ENCODE data around the gene SHC2.

The SHC2 gene

GRCh38 chr19:367963-368629, 92.7 kb downstream of the SHC2 start:
- no peak overlapping the region for H3K4me3 ChIP-seq (replicated peaks; ENCODE audit: low read depth, low read length)
- DNase-seq (ENCODE audit: extremely low read depth, low read depth), result no peak
- TF ChIP-seq CTCF (IDR thresholded peaks at IDR 0.05; ENCODE audit: low read depth, low read length, missing control alignments), result no peak

DNA sequence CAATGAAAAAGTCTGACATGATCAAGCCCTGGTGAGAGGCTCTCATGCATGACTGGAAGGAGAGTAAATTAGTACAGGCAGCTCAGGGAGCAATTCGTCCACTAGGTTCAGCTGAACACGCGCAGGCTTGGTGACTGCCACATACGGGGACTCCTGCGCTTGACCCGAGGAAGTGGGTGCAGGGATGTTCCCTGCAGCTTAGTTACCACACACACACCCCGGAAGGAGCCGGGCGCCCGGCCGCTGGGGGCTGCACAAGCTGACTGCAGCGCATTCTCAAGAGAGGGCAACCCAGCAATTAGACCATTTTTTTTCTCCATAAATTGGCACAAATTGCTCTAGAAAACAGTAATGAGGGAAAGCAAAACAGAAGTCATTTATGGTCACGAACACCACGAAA, 93.3 kb downstream of the SHC2 start:
- DNase-seq (ENCODE audit: extremely low read depth, low read depth), result no peak
- no peak overlapping the region for H3K4me3 ChIP-seq (replicated peaks; ENCODE audit: low read depth, low read length)
- no peak for TF ChIP-seq CTCF (IDR thresholded peaks at IDR 0.05; ENCODE audit: low read depth, low read length, missing control alignments)

DNA sequence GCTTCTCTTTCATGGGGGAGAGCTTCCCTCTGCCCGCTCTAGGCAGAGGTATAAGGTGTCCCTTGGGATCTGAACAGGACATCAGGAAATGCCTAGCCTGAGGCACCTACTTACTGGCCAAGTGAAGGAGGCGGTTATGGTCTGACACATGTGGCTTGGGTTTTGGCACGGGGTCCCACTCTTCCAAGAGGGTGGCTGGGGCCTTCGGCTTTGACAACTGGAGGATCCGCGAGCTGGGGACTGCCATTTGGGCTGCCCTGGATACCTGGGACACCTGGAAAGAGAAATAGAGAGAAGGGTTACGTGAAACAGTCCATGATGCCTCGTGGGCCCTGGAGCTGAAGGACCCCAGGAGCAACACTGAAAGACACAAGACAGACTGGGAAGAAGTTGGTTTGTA, 93.9 kb downstream of the SHC2 start:
- TF ChIP-seq CTCF (IDR thresholded peaks at IDR 0.05; ENCODE audit: low read depth, low read length, missing control alignments), result no peak
- DNase-seq (ENCODE audit: extremely low read depth, low read depth), result no peak
- no peak overlapping the region for H3K4me3 ChIP-seq (replicated peaks; ENCODE audit: low read depth, low read length)
